Measurements from ENCODE around the gene IMPA2. TPM values are rescaled to one million over a fixed set of nuclear protein-coding genes. Genes with fewer than 3 reads are reported as not detected.

IMPA2 gene
- total and polyA plus RNA-seq, 2 donors, result 9.1 to 19.5 TPM

DNA sequence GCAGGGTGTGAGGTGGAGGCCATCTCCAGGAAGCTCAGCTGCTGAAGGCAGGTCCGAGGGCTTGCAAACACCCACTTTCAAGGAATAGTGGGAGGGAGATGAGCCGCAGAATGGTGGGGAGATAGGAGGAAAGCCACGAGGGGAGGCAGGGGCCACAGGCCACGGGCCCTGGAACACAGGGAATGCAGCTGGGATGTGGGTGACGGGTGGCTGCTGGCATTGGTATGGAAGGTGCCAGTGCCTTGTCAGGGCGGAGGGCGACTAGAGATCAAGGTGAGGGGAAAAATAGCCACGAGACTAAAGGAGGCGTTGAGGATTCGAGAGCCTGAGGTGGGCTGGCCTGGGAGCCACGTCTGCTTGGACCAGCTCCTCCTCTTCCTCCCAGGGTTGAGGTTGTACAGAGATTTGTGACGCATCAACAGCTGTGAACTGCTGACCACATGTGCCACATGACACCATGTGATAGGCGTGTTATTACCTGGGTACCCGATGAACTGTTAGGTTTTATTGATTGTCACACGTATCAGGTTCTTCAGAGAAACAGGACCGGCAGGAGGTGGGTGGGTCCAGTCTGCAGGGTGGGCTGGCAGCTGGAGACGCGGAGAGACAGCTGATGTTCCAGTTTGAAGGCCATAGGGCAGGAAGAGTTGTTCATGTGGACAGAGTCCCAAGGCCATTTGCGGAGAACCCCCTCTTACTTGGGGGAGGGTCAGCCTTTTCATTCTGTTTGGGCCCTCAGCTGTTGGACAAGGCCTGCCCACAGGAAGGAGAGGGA lies 9.9 kb downstream of the IMPA2 start:
- Histone ChIP-seq H3K9me3 (ENCODE audit: control insufficient read depth in 2 of 2, insufficient read depth in 1 of 2, low read length in 1 of 2) (no peaks in the 10 kb centered on the region), H3K27me3 (ENCODE audit: control insufficient read depth in 2 of 2, insufficient read depth in 1 of 2, low read length in 1 of 2) (no peaks in the 10 kb centered on the region), H3K4me1 (ENCODE audit: control insufficient read depth in 2 of 2, insufficient read depth in 2 of 2, low read length in 2 of 2) (peaks cover 0 to 11% of the 10 kb centered on the region in 2 donors), H3K4me3 (ENCODE audit: low read length in 2 of 2) (no peak overlapping the region), H3K36me3 (ENCODE audit: control insufficient read depth in 2 of 2, insufficient read depth in 2 of 2, low read length in 1 of 2) (no peaks in the 10 kb centered on the region), H3K27ac (ENCODE audit: low read depth in 1 of 2, low read length in 1 of 2) (no peak overlapping the region)
- 95% methylated on average over 19 of the region's 19 CpGs for WGBS
- DNase-seq (ENCODE audit: low read depth in 6 of 9, low spot score in 9 of 9), result no peak

GRCh38 chr18:11992096-11992790 lies 10.9 kb downstream of the IMPA2 start:
- Histone ChIP-seq H3K27me3 (ENCODE audit: control insufficient read depth in 2 of 2, insufficient read depth in 1 of 2, low read length in 1 of 2) (no peaks in the 10 kb centered on the region), H3K36me3 (ENCODE audit: control insufficient read depth in 2 of 2, insufficient read depth in 2 of 2, low read length in 1 of 2) (no peaks in the 10 kb centered on the region), H3K27ac (ENCODE audit: low read depth in 1 of 2, low read length in 1 of 2) (no peak overlapping the region), H3K9me3 (ENCODE audit: control insufficient read depth in 2 of 2, insufficient read depth in 1 of 2, low read length in 1 of 2) (no peaks in the 10 kb centered on the region), H3K4me1 (ENCODE audit: control insufficient read depth in 2 of 2, insufficient read depth in 2 of 2, low read length in 2 of 2) (peaks cover 0 to 13% of the 10 kb centered on the region in 2 donors), H3K4me3 (ENCODE audit: low read length in 2 of 2) (no peak overlapping the region)
- no peak for DNase-seq (ENCODE audit: low read depth in 6 of 9, low spot score in 9 of 9)
- WGBS, result 88% methylated on average over 12 of the region's 12 CpGs

DNA sequence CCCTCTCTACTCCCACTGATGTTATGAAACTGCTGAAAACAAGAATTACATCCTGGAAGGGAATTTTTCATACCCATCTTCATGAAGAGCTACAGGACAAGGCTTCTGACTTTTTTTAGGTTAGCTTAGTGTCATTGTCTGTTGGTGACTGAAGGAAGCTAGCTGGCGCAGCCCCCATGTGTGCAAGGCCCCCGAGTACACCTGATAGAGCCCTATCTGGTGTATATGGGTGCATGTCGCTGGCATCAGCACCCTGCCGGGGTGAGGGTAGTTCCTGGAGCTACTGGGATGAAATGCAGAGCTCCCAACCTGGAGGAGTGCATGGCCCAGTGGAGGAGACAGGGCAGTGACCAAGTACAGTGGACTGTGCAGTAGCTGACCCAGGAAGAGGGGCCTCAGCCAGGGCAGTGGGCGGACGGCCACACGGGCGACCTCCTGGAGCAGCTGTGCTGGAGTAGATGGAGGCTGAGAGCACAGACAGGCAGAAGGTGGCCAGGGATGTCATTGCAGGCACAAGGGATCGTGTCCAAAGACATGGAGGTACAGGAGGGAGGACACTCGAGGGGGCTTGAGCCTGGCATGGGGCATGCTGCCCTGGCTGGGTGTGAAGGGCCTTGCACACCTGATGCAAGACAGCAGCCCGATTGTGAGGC lies 12.1 kb downstream of the IMPA2 start:
- Histone ChIP-seq H3K4me1 (ENCODE audit: control insufficient read depth in 2 of 2, insufficient read depth in 2 of 2, low read length in 2 of 2) (peaks cover 0 to 13% of the 10 kb centered on the region in 2 donors), H3K36me3 (ENCODE audit: control insufficient read depth in 2 of 2, insufficient read depth in 2 of 2, low read length in 1 of 2) (no peaks in the 10 kb centered on the region), H3K27ac (ENCODE audit: low read depth in 1 of 2, low read length in 1 of 2) (no peak overlapping the region), H3K27me3 (ENCODE audit: control insufficient read depth in 2 of 2, insufficient read depth in 1 of 2, low read length in 1 of 2) (no peaks in the 10 kb centered on the region), H3K9me3 (ENCODE audit: control insufficient read depth in 2 of 2, insufficient read depth in 1 of 2, low read length in 1 of 2) (no peaks in the 10 kb centered on the region), H3K4me3 (ENCODE audit: low read length in 2 of 2) (no peak overlapping the region)
- WGBS, result 98% methylated on average over 11 of the region's 11 CpGs
- DNase-seq (ENCODE audit: low read depth in 6 of 9, low spot score in 9 of 9), result no peak

GRCh38 chr18:11994336-11994702 lies 13.0 kb downstream of the IMPA2 start:
- Histone ChIP-seq H3K27ac (ENCODE audit: low read depth in 1 of 2, low read length in 1 of 2) (no peak overlapping the region), H3K9me3 (ENCODE audit: control insufficient read depth in 2 of 2, insufficient read depth in 1 of 2, low read length in 1 of 2) (no peaks in the 10 kb centered on the region), H3K4me3 (ENCODE audit: low read length in 2 of 2) (no peak overlapping the region), H3K36me3 (ENCODE audit: control insufficient read depth in 2 of 2, insufficient read depth in 2 of 2, low read length in 1 of 2) (no peaks in the 10 kb centered on the region), H3K4me1 (ENCODE audit: control insufficient read depth in 2 of 2, insufficient read depth in 2 of 2, low read length in 2 of 2) (peaks cover 0 to 13% of the 10 kb centered on the region in 2 donors), H3K27me3 (ENCODE audit: control insufficient read depth in 2 of 2, insufficient read depth in 1 of 2, low read length in 1 of 2) (no peaks in the 10 kb centered on the region)
- DNase-seq (ENCODE audit: low read depth in 6 of 9, low spot score in 9 of 9), result no peak
- 88% methylated on average over 4 of the region's 4 CpGs for WGBS

DNA sequence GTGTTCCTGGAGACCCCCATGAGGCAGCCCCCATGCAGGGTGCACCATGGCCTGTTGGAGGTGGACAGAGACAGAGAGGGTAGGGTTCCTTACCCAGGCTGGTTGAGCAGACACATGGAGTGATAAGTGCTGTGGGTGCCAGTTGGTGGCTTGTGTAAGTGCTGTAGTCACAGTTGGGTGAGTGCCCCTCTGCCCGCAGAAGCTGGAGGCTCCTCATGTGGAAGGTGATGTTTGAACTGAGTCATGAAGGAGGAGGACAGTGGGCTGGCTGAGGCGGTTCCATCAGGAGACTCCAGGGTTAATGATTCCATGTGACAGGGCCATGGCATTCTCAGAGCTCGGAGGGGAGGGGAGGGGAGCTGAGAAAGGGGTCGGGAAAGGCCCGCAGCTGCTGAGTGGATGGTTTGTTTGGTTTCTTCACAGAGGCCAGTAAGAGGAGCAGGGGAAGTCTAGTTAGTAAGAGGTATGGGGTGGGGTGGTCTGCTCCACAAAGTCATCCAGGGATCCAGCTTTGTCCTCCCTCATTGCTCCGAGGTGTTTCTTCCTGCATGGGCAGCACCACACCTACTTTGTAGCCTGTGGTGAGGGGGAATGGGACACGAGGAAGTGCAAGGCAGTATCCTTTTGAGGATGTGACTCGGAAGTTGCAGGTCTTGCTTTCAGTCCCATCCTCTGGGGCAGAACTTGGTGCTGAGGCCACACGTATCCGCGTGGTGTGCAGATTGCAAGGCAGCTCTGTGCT lies 13.6 kb downstream of the IMPA2 start:
- no peaks in the 10 kb centered on the region for H3K9me3 ChIP-seq (ENCODE audit: control insufficient read depth in 2 of 2, insufficient read depth in 1 of 2, low read length in 1 of 2)
- DNase-seq (ENCODE audit: low read depth in 6 of 9, low spot score in 9 of 9), result no peak

DNA sequence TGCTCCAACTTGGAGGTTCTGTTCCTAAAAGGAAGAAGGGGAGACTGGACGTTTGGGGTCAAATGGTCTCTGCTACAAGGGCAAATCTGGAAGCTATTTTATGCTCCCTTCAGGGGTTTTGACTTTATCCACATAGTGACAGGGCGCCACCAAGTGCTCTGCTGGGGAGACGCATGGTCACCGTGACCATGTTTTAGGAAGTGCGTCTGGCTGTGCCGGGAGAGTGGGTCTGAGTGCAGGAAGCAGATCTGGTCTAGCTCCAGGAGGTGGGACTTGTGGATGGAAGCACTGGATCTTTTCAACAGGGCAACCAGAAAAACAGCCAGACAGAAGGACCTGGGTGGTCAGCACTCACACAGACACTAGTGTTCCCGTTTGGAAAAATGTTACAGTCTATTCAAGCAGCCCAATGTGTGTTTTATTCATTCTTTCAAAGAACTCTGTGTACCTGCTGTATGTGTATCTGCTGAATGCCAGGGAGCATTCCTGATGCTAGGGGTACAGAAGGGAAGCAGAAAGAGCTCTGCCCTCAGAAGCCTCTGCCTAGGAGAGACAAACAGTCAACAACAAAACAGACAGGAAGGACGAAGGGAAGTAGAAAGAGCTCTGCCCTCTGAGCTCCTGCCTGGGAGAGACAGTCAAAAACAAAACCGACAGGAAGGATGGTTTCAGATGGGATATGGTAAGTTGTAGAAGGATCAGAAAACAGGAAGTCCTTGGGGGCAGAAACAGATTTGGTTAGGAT lies 14.3 kb downstream of the IMPA2 start:
- DNase-seq (ENCODE audit: low read depth in 6 of 9, low spot score in 9 of 9), result peak in 5 of 9 donors; percentile 37 to 62 (median 41)
- WGBS, result 5% methylated on average over 9 of the region's 9 CpGs
- peak overlapping the region in 1 of 2 donors; percentile 21 for H3K27ac ChIP-seq (ENCODE audit: low read depth in 1 of 2, low read length in 1 of 2)
- no peaks in the 10 kb centered on the region for H3K27me3 ChIP-seq (ENCODE audit: control insufficient read depth in 2 of 2, insufficient read depth in 1 of 2, low read length in 1 of 2)
- H3K36me3 ChIP-seq (ENCODE audit: control insufficient read depth in 2 of 2, insufficient read depth in 2 of 2, low read length in 1 of 2), result no peaks in the 10 kb centered on the region
- H3K4me1 ChIP-seq (ENCODE audit: control insufficient read depth in 2 of 2, insufficient read depth in 2 of 2, low read length in 2 of 2), result peaks cover 0 to 13% of the 10 kb centered on the region in 2 donors
- H3K9me3 ChIP-seq (ENCODE audit: control insufficient read depth in 2 of 2, insufficient read depth in 1 of 2, low read length in 1 of 2), result no peaks in the 10 kb centered on the region
- no peak overlapping the region for H3K4me3 ChIP-seq (ENCODE audit: low read length in 2 of 2)

More for the DNA sequence above, 13.6 kb downstream of the IMPA2 start:
- peaks cover 0 to 13% of the 10 kb centered on the region in 2 donors for H3K4me1 ChIP-seq (ENCODE audit: control insufficient read depth in 2 of 2, insufficient read depth in 2 of 2, low read length in 2 of 2)
- no peak overlapping the region for H3K4me3 ChIP-seq (ENCODE audit: low read length in 2 of 2)
- no peaks in the 10 kb centered on the region for H3K36me3 ChIP-seq (ENCODE audit: control insufficient read depth in 2 of 2, insufficient read depth in 2 of 2, low read length in 1 of 2)
- H3K27me3 ChIP-seq (ENCODE audit: control insufficient read depth in 2 of 2, insufficient read depth in 1 of 2, low read length in 1 of 2), result no peaks in the 10 kb centered on the region
- WGBS, result 78% methylated on average over 11 of the region's 11 CpGs
- no peak overlapping the region for H3K27ac ChIP-seq (ENCODE audit: low read depth in 1 of 2, low read length in 1 of 2)

DNA sequence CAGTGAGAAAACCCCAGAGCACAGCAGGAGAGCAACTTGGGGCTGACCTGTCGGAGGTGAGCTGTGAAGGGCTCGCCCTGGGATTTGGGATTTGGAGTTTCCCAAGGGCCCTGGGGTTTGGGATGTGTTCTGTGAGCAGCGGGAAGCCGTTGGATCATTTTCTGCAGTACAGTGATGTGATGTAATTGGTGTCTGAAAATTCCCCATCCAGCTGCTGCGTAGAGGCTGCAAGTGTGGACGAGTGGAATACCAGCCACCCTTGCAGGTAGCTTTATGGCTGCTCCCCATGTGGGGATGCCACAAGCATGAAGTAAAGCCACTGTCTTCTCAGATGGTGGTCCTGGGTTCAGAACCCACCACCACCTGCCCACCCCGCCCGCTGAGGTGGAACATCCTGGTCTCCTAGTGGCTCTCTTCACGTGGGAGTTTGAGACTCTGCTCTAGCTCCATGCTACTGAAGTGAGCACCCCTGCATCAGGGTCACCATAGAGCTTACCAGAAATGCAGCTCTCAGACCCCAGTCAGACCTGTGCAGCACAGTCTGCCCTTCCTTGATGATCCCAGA lies 15.0 kb downstream of the IMPA2 start:
- H3K27me3 ChIP-seq (ENCODE audit: control insufficient read depth in 2 of 2, insufficient read depth in 1 of 2, low read length in 1 of 2), result no peaks in the 10 kb centered on the region
- WGBS, result 88% methylated on average over 9 of the region's 9 CpGs
- peaks cover 0 to 2% of the 10 kb centered on the region in 2 donors for H3K36me3 ChIP-seq (ENCODE audit: control insufficient read depth in 2 of 2, insufficient read depth in 2 of 2, low read length in 1 of 2)
- DNase-seq (ENCODE audit: low read depth in 6 of 9, low spot score in 9 of 9), result no peak
- peak overlapping the region in 1 of 2 donors; percentile 21 for H3K27ac ChIP-seq (ENCODE audit: low read depth in 1 of 2, low read length in 1 of 2)
- H3K4me3 ChIP-seq (ENCODE audit: low read length in 2 of 2), result no peak overlapping the region
- no peaks in the 10 kb centered on the region for H3K9me3 ChIP-seq (ENCODE audit: control insufficient read depth in 2 of 2, insufficient read depth in 1 of 2, low read length in 1 of 2)
- H3K4me1 ChIP-seq (ENCODE audit: control insufficient read depth in 2 of 2, insufficient read depth in 2 of 2, low read length in 2 of 2), result peaks cover 0 to 13% of the 10 kb centered on the region in 2 donors

DNA sequence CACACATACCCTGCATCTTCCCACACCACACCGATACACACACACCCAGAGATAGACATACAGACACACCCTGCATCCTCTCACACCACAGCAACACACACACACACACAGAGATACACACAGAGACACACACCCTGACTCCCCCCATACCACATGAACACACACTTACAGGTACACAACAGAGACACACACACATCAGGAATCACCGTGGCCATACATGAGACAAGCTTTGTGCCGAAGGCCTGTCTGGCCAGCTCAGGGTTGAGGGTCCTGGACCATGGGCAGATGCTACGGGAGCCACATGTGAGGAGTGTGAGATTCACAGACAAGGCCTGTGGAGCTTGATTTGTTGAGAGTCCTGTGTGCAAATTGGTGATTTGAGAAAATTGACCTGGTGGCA lies 15.6 kb downstream of the IMPA2 start:
- Histone ChIP-seq H3K27ac (ENCODE audit: low read depth in 1 of 2, low read length in 1 of 2) (no peak overlapping the region), H3K36me3 (ENCODE audit: control insufficient read depth in 2 of 2, insufficient read depth in 2 of 2, low read length in 1 of 2) (peaks cover 0 to 6% of the 10 kb centered on the region in 2 donors), H3K4me1 (ENCODE audit: control insufficient read depth in 2 of 2, insufficient read depth in 2 of 2, low read length in 2 of 2) (peaks cover 0 to 13% of the 10 kb centered on the region in 2 donors), H3K27me3 (ENCODE audit: control insufficient read depth in 2 of 2, insufficient read depth in 1 of 2, low read length in 1 of 2) (no peaks in the 10 kb centered on the region), H3K4me3 (ENCODE audit: low read length in 2 of 2) (no peak overlapping the region), H3K9me3 (ENCODE audit: control insufficient read depth in 2 of 2, insufficient read depth in 1 of 2, low read length in 1 of 2) (no peaks in the 10 kb centered on the region)
- no peak for DNase-seq (ENCODE audit: low read depth in 6 of 9, low spot score in 9 of 9)
- 98% methylated on average over 4 of the region's 4 CpGs for WGBS

Data from thymus (tissue), 11 donors.